K562 (cell line): ENCODE results near the gene IGSF21. TPM values are rescaled to one million over a fixed set of nuclear protein-coding genes. Genes with fewer than 3 reads are reported as not detected.

Experiments
- ATAC-seq: fragments of 200-7000 bp; cut with Tn5 transposase; 3 replicates; pipeline ENCODE4 v1.9.1; 2020; ENCODE audit warnings: moderate library complexity
- BruUV-seq: library from RNA; stranded (reverse); fragments of 400-500 nt; replicated peaks from 2 replicates; lab custom pipeline; 2021; lab: Mats Ljungman, UMichigan
- CTCF ChIA-PET: fragments of 300-600 bp; formaldehyde crosslinking; extraction: SDS; loops from one replicate; lab custom pipeline; 2021; ENCODE audit warnings: low intra/inter-chr PET ratio; lab: Yijun Ruan, JAX
- POLR2A ChIA-PET: fragments of 300-600, 350-650 bp; sonication (Branson Sonifier 250); formaldehyde crosslinking; extraction: SDS; loops from one replicate; lab custom pipeline; 2021; ENCODE audit warnings: antibody characterized with exemption, inconsistent platforms; lab: Yijun Ruan, JAX
- DNase-seq, 4 experiments: peaks; one replicate each; pipeline versions ENCODE4 v3.0.0 to v3.0.0-alpha.2; 2011 to 2018; ENCODE audit warnings: low spot score in 3 of 4, mixed read lengths in 3 of 4; ENCODE audit errors: extremely low read depth in 1 of 4
- FAIRE-seq: peaks from 2 replicates; lab custom pipeline; 2011; peaks lifted over from hg19 to GRCh38; lab: Jason Lieb, UNC
- H2AFZ ChIP-seq: 2 replicates; pipeline ENCODE4 v1.6.0; 2011; ENCODE audit warnings: low read depth, low read length, control low read depth, inconsistent platforms
- H3K27ac ChIP-seq: fragments of 200-600 bp; 3 replicates; pipeline ENCODE4 v1.8.0; 2011; ENCODE audit warnings: low read depth, mild to moderate bottlenecking, control low read depth, inconsistent platforms, low read length, moderate library complexity, mixed read lengths; ENCODE audit errors: extremely low read depth
- H3K27me3 ChIP-seq, 2 experiments: fragments of 300-600 bp in 1 of 2; 2 replicates in 1 of 2; 3 replicates in 1 of 2; pipeline versions ENCODE4 v1.6.0 to v1.8.0; 2011; ENCODE audit warnings: inconsistent platforms in 2 of 2, low read length in 2 of 2, mild to moderate bottlenecking in 1 of 2, mixed read lengths in 1 of 2, moderate library complexity in 1 of 2; ENCODE audit not compliant: control insufficient read depth in 2 of 2, insufficient read depth in 2 of 2
- H3K36me3 ChIP-seq: fragments of 300-600 bp; 3 replicates; pipeline ENCODE4 v1.8.0; 2011; ENCODE audit warnings: mild to moderate bottlenecking, low read length, inconsistent platforms; ENCODE audit not compliant: control insufficient read depth, insufficient read depth
- H3K4me1 ChIP-seq, 2 experiments: fragments of 200-600 bp in 1 of 2; replicated peaks in 1 of 2; 2 replicates in 1 of 2; 3 replicates in 1 of 2; pipeline versions ENCODE4 v1.5.1 to v1.8.0; 2011; ENCODE audit warnings: inconsistent platforms in 2 of 2, low read length in 2 of 2, mild to moderate bottlenecking in 1 of 2, mixed read lengths in 1 of 2, moderate library complexity in 1 of 2; ENCODE audit not compliant: control insufficient read depth in 2 of 2, insufficient read depth in 2 of 2
- H3K4me2 ChIP-seq: 2 replicates; pipeline ENCODE4 v1.6.1; 2011; ENCODE audit warnings: low read length, control low read depth, inconsistent platforms, mixed read lengths; ENCODE audit not compliant: insufficient read depth
- H3K4me3 ChIP-seq: fragments of 200-600 bp; sonication (generic), shearing (Covaris generic); 2 replicates; pipeline ENCODE4 v1.5.1; 2016; ENCODE audit warnings: control low read depth, inconsistent platforms
- H3K79me2 ChIP-seq: fragments of 200-600 bp; 3 replicates; pipeline ENCODE4 v1.8.0; 2011; ENCODE audit warnings: low read length, inconsistent platforms; ENCODE audit not compliant: control insufficient read depth, insufficient read depth
- H3K9ac ChIP-seq, 2 experiments: 2 replicates each; pipeline versions ENCODE4 v1.6.0 to v1.6.1; 2011; ENCODE audit warnings: low read depth in 2 of 2, low read length in 2 of 2, control low read depth in 1 of 2, inconsistent platforms in 1 of 2, mild to moderate bottlenecking in 1 of 2, mixed read lengths in 1 of 2; ENCODE audit not compliant: insufficient read depth in 1 of 2
- H3K9me1 ChIP-seq: one replicate; pipeline ENCODE4 v1.6.0; 2011; ENCODE audit warnings: inconsistent platforms, mild to moderate bottlenecking, low read length, moderate library complexity; ENCODE audit not compliant: control insufficient read depth, insufficient read depth
- H3K9me3 ChIP-seq: replicated peaks from 2 replicates; pipeline ENCODE4 v1.5.1; 2011; ENCODE audit warnings: low read depth, low read length, inconsistent platforms; ENCODE audit not compliant: control insufficient read depth, insufficient read depth
- H4K20me1 ChIP-seq: replicated peaks from 2 replicates; pipeline ENCODE4 v1.6.1; 2011; ENCODE audit warnings: low read length, inconsistent platforms, mixed read lengths; ENCODE audit not compliant: control insufficient read depth, insufficient read depth
- CBX1 ChIP-seq: sonication (generic); IDR thresholded peaks from 2 replicates; pipeline ENCODE4 v1.6.1; 2016; ENCODE audit warnings: antibody characterized with exemption, low read depth, mild to moderate bottlenecking
- DDX20 ChIP-seq: fragments of 450-650 bp; IDR thresholded peaks from 2 replicates; pipeline ENCODE4 v1.6.1; 2016; ENCODE audit warnings: missing genetic modification characterization, low read depth, mild to moderate bottlenecking, missing compliant biosample characterization, moderate library complexity
- E2F3 ChIP-seq: fragments of 250-450 bp; sonication (Bioruptor Pico); IDR thresholded peaks from 2 replicates; pipeline ENCODE4 v1.4.0; 2020; ENCODE audit warnings: mild to moderate bottlenecking
- FOXA3 ChIP-seq, 2 experiments: fragments of 450-650 bp in 1 of 2; sonication (generic) in 1 of 2; formaldehyde crosslinking; IDR thresholded peaks in 1 of 2; conservative IDR thresholded peaks in 1 of 2; 2 replicates each; pipeline versions ENCODE4 v1.4.0 to v1.8.0; 2020 to 2022; ENCODE audit warnings: mild to moderate bottlenecking in 2 of 2, missing genetic modification reagents in 1 of 2
- HCFC1 ChIP-seq: IDR thresholded peaks from 2 replicates; pipeline ENCODE4 v1.6.1; 2012; ENCODE audit warnings: low read depth, low read length, improper control_type of control experiment
- KHSRP ChIP-seq: fragments of 450-650 bp; IDR thresholded peaks from 2 replicates; pipeline ENCODE4 v1.6.1; 2017
- NR1H2 ChIP-seq: sonication (generic); formaldehyde crosslinking; IDR thresholded peaks from 2 replicates; pipeline ENCODE4 v1.4.0; 2020; ENCODE audit warnings: mild to moderate bottlenecking, missing genetic modification reagents
- PPARD ChIP-seq: fragments of 250-450 bp; sonication (Bioruptor Pico); IDR thresholded peaks from 2 replicates; pipeline ENCODE4 v1.8.0; 2022; ENCODE audit warnings: inconsistent platforms, mild to moderate bottlenecking, moderate library complexity
- RUNX1 ChIP-seq: sonication (generic); IDR thresholded peaks from 2 replicates; pipeline ENCODE4 v1.6.1; 2016; ENCODE audit warnings: antibody characterized with exemption, low read depth
- TBL1XR1 ChIP-seq, 2 experiments: IDR thresholded peaks; 2 replicates each; pipeline ENCODE4 v1.6.1; 2012; ENCODE audit warnings: improper control_type of control experiment in 2 of 2, low read length in 2 of 2, mild to moderate bottlenecking in 1 of 2
- TEAD1 ChIP-seq, 2 experiments: fragments of 450-650 bp in 1 of 2; sonication (generic) in 1 of 2; formaldehyde crosslinking; IDR thresholded peaks; 2 replicates each; pipeline versions ENCODE4 v1.4.0 to v1.8.0; 2020 to 2022; ENCODE audit warnings: mild to moderate bottlenecking in 2 of 2, missing genetic modification reagents in 1 of 2
- ZC3H4 ChIP-seq: sonication (generic); formaldehyde crosslinking; IDR thresholded peaks from 2 replicates; pipeline ENCODE4 v1.9.0; 2021; ENCODE audit warnings: missing genetic modification reagents, borderline replicate concordance
- ZNF384 ChIP-seq: IDR thresholded peaks from 2 replicates; pipeline ENCODE4 v1.6.1; 2012; ENCODE audit warnings: low read depth, low read length, improper control_type of control experiment
- ZNF436 ChIP-seq: fragments of 250-450, 450-650 bp; sonication (Bioruptor Pico); formaldehyde crosslinking; IDR thresholded peaks from 2 replicates; pipeline ENCODE4 v1.7.0; 2020; ENCODE audit warnings: mild to moderate bottlenecking
- ZNF57 ChIP-seq: fragments of 450-650 bp; formaldehyde crosslinking; IDR thresholded peaks from 2 replicates; pipeline ENCODE4 v1.4.0; 2020; ENCODE audit warnings: mild to moderate bottlenecking, moderate library complexity
- ZNF699 ChIP-seq: fragments of 250-450 bp; sonication (Bioruptor Pico); IDR thresholded peaks from 2 replicates; pipeline ENCODE4 v1.8.0; 2021; ENCODE audit warnings: mild to moderate bottlenecking, moderate library complexity; ENCODE audit not compliant: insufficient replicate concordance
- ZNF764 ChIP-seq: fragments of 250-450 bp; sonication (Bioruptor Pico); IDR thresholded peaks from 2 replicates; pipeline ENCODE4 v1.4.0; 2020; ENCODE audit warnings: low read depth, mild to moderate bottlenecking, moderate library complexity
- ZNF77 ChIP-seq: fragments of 250-450 bp; sonication (Bioruptor Pico); IDR thresholded peaks from 2 replicates; pipeline ENCODE4 v1.5.0; 2020
- WGBS: fragments of 100-300 bp; shearing (Covaris generic); methylation state at CpG from one replicate; pipeline ENCODE4 v1.1.6; 2016; ENCODE audit warnings: low coverage, mixed read lengths; ENCODE audit not compliant: insufficient coverage; ENCODE audit errors: missing lambda C conversion rate; 5-methylcytosine and 5-hydroxymethylcytosine counted together
- in situ Hi-C: fragments of 300-500 bp; cut with MboI; formaldehyde crosslinking; loops from 4 replicates; pipeline ENCODE4 v1.15.0; 2018; ENCODE audit warnings: inconsistent platforms, mixed read lengths
- intact Hi-C: fragments of 100-400 bp; cut with micrococcal nuclease; formaldehyde crosslinking; loops from 2 replicates; pipeline ENCODE4 v1.14.2; 2022
- polyA plus RNA-seq, 8 experiments: library from polyadenylated mRNA; depleted of rRNA in 4 of 8; stranded (reverse) in 5 of 8; unstranded in 3 of 8; fragments of >200 nt; fragmentation: Nextera tagmentation in 2 of 8; fragmentation: Illumina TruSeq in 1 of 8; extraction: Ambion mirVana in 2 of 8; extraction: Trizol in 1 of 8; gene quantifications; 2 replicates each; pipeline versions ENCODE4 v1.2.1 to v1.2.3, GENCODE V29; 2011 to 2014; ENCODE audit warnings: inconsistent platforms in 1 of 8, missing spikeins in 1 of 8
- total RNA-seq, 7 experiments: library from RNA; depleted of rRNA in 6 of 7; stranded (reverse); fragments of >200 nt in 6 of 7; fragmentation: Illumina TruSeq in 2 of 7; extraction: Trizol in 2 of 7; gene quantifications; 2 replicates each; pipeline versions ENCODE4 v1.2.1 to v1.2.3, GENCODE V29; 2011 to 2021; ENCODE audit warnings: low replicate concordance in 1 of 7
- TF ChIP-seq, protein P1 (sequence below): fragments of 250-450 bp; sonication (Bioruptor Pico); IDR thresholded peaks from 2 replicates; pipeline ENCODE4 v1.5.1; 2021; ENCODE audit warnings: mild to moderate bottlenecking

The IGSF21 gene
- total and polyA plus RNA-seq, 9 of the 15 experiments (the other 6 are each of a cell fraction or from before 2014, with no cell fraction given): not detected

DNA sequence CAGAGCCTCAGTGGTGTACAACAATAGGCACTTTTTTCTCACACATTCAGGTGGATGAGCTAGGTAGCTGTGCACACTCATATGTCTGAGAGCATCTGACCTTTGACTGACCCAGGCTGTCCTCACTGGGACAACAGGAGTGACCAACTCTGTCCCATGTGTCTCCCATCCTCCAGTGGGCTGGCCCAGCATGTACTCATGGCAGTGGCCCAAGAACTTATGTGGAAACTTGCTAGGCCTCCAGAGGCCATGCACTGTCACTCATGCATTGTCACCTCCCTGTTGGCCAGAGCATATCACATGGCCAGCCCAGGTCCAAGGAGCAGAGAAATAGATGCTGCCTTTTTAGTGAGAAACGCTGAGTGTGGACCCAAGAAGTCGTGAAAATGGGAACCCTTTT lies 158.8 kb downstream of the IGSF21 start:
- H2AFZ ChIP-seq: no peak overlapping the region
- H3K4me3 ChIP-seq: no peak overlapping the region
- no peaks in the 10 kb centered on the region for H3K9me3 ChIP-seq
- TF ChIP-seq PPARD (CRISPR knock-in tag): no peak
- no peak for TF ChIP-seq TBL1XR1 (IDR thresholded peaks at IDR 0.05; ENCODE audit: low read length in 2 of 2)
- no peak for TF ChIP-seq ZNF764 (CRISPR knock-in tag)
- TF ChIP-seq ZC3H4 (CRISPR knock-in tag): no peak
- no peak for TF ChIP-seq HCFC1
- no peak for TF ChIP-seq E2F3 (CRISPR knock-in tag)
- TF ChIP-seq RUNX1: no peak
- no peak for TF ChIP-seq NR1H2 (CRISPR knock-in tag)
- TF ChIP-seq CBX1: no peak
- TF ChIP-seq ZNF436: no peak
- TF ChIP-seq ZNF699 (CRISPR knock-in tag): no peak
- TF ChIP-seq ZNF384: no peak
- TF ChIP-seq ZNF77 (CRISPR knock-in tag): no peak
- TF ChIP-seq ZNF57 (CRISPR knock-in tag): no peak
- TF ChIP-seq KHSRP: no peak
- TF ChIP-seq, protein P1, sequence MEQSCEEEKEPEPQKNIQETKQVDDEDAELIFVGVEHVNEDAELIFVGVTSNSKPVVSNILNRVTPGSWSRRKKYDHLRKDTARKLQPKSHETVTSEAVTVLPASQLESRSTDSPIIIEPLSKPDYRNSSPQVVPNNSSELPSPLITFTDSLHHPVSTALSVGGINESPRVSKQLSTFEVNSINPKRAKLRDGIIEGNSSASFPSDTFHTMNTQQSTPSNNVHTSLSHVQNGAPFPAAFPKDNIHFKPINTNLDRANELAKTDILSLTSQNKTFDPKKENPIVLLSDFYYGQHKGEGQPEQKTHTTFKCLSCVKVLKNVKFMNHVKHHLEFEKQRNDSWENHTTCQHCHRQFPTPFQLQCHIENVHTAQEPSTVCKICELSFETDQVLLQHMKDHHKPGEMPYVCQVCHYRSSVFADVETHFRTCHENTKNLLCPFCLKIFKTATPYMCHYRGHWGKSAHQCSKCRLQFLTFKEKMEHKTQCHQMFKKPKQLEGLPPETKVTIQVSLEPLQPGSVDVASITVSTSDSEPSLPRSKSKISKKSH (CRISPR knock-in tag): no peak
- TF ChIP-seq TEAD1 (CRISPR knock-in tag; IDR thresholded peaks at IDR 0.05): no peak
- no peak for TF ChIP-seq FOXA3 (CRISPR knock-in tag; conservative IDR thresholded peaks at IDR 0.05 in 1 of 2, IDR thresholded peaks at IDR 0.05 in 1 of 2)
- TF ChIP-seq DDX20 (tag): no peak
- H4K20me1 ChIP-seq: peaks cover 8% of the 10 kb centered on the region; the same call in 1 of the 2 replicates
- in situ Hi-C loops: no loop called here
- intact Hi-C loops: no loop called here
- WGBS: 0% methylated on average over 2 of the region's 2 CpGs
- H3K79me2 ChIP-seq: no peaks in the 10 kb centered on the region
- no peak overlapping the region for H3K27ac ChIP-seq
- no peaks in the 10 kb centered on the region for H3K9me1 ChIP-seq
- DNase-seq (no peak), FAIRE-seq (no peak), ATAC-seq (no peak)
- H3K27me3 ChIP-seq: peaks cover 0 to 8% of the 10 kb centered on the region in 2 experiments; a peak in 1 of 5 replicates
- no peaks in the 10 kb centered on the region for H3K36me3 ChIP-seq
- no TSS peak for BruUV-seq
- H3K9ac ChIP-seq: no peak overlapping the region
- no peak overlapping the region for H3K4me2 ChIP-seq
- POLR2A ChIA-PET: no interaction called here
- no peaks in the 10 kb centered on the region for H3K4me1 ChIP-seq
- CTCF ChIA-PET: no interaction called here
